Fibroblast of skin of back (primary cell): Measurements from ENCODE around the gene DDB1.
A peak's percentile ranks its signal among the peaks of the same experiment; 100 is the strongest.

Source experiments
- DNase-seq: peaks from one replicate; pipeline ENCODE4 v3.0.0-alpha.2; 2013

The DDB1 gene

GRCh38 chr11:61354208-61354607 is 21.3 kb upstream of the DDB1 start:
- no peak for DNase-seq

- no peak for DNase-seq
Observed at GRCh38 chr11:61353131-61354067, 20.5 kb upstream of the DDB1 start.

DNA sequence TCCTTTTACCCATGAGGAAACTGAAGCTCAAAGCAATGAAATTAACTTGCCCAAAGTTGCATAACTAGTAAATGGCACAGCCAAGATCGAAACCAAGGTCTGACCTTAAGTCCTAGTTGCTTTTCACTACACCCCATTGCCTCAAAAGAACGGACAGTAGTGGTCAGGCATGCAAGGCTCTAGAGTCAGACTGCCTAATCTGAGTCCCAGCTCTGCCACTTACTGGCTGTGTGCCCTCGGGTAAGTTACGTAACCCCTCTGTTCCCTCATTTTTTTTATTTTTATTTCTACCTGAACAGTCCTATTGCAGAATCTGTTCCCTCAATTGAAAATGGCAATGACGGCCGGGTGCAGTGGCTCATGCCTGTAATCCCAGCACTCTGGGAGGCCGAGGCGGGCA is 19.1 kb upstream of the DDB1 start:
- DNase-seq: no peak

DNA sequence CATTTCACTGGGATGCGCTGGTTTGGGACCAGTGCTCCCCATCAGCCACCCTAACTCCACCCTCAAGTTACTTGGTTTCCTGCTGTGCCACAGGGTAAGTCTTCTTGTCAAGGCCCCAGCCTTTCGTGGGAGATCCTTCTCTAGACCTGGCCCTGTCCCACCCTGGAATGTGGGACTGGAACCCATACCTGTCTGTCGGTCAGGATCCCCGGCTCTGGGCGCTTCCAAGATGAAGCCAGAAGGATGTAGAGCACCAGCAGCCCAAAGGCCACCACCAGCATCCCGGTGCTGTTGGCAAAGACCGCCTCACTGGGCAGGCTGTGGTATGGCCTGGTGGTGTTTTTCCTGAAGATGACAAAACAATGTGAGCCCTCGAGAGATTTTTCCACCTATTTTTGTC is 17.9 kb upstream of the DDB1 start:
- DNase-seq: no peak

- no peak for DNase-seq
Observed at GRCh38 chr11:61350336-61350735, 17.4 kb upstream of the DDB1 start.

DNA sequence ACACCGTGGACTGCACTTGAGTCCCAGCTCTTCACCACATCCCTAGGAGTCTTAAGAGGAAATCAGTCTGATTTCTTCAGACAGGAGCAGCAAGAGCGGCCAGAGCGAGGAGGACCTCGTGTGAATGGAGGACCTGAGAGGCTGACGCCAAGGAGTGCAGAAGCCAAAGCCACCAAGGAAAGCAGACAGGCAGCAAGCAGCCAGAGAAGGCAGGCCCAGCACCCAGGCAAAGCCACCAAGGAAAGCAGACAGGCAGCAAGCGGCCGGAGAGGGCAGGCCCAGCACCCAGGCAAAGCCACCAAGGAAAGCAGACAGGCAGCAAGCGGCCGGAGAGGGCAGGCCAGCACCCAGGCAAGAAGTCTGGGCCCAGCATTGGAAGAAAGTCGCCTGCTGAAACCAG is 17.0 kb upstream of the DDB1 start:
- no peak for DNase-seq

- no peak for DNase-seq
Observed at GRCh38 chr11:61349189-61349751, 16.4 kb upstream of the DDB1 start.

DNA sequence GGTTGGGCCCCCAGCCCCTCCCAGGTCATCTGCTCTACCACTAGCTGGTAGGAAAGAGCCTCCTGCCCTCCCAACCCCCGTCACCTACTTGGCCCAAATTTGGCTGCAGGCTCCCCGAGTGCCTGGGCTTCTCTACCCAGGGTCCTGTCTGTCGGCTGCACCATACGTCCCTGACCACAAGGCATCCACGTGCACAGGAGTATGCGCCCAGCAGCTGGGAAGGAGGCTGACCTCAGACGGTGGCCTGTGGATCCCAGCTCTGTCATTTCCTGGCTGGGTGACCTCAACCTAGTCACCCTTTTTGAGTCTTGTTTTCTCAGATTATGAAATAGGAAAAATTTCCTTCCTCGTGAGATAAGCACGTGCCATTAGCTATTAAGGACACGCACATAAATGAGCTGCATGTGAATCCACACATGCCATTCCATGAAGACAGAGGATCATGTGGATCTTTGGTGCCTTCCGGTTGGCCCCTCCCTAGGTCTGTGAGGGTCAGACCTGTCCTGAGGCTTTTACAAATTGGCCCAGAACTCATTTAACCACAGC is 15.1 kb upstream of the DDB1 start:
- no peak for DNase-seq

DNA sequence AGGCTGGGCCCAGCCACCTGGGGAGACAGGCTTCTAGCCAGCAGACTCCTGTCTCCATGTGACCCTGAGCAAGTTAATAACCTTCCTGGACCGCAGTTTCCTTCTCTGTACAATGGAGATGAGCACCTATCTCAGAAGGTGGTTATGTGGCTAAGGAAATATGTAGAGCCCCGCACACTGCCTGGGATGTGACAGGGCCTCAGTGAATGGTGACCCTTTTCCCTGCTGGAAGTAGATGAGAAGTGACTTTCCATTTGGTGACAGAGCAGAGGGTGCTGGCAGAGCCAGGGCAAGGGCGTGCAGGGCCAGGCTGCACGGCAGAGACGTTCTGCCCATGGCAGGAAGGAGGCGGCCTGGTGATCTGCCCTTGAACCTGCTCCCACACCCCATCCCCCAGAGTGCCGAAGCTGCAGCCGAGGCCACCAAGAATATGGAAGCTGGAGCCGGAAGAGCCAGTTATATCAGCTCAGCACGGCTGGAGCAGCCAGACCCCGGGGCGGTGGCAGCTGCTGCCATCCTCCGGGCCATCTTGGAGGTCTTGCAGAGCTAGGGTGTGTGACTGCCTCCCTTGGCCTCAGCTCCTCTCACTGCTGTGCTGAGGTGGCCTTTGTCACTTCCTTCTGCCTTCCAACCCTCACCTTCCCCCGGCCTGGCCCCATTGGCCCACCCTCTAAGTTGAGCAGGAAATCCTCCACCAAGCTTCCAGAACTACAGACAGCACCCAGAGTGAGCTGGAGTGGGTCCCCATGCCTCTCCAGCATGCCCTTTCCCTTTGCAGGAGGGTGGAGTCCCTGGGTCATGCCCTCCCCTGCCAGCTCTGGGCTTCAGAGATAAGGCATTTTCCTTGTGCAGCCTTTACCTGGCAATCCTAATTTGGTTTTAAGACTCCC is 13.3 kb upstream of the DDB1 start:
- DNase-seq: no peak

GRCh38 chr11:61345170-61345610 is 12.3 kb upstream of the DDB1 start:
- no peak for DNase-seq

GRCh38 chr11:61343792-61344745 is 11.2 kb upstream of the DDB1 start:
- DNase-seq: no peak

DNA sequence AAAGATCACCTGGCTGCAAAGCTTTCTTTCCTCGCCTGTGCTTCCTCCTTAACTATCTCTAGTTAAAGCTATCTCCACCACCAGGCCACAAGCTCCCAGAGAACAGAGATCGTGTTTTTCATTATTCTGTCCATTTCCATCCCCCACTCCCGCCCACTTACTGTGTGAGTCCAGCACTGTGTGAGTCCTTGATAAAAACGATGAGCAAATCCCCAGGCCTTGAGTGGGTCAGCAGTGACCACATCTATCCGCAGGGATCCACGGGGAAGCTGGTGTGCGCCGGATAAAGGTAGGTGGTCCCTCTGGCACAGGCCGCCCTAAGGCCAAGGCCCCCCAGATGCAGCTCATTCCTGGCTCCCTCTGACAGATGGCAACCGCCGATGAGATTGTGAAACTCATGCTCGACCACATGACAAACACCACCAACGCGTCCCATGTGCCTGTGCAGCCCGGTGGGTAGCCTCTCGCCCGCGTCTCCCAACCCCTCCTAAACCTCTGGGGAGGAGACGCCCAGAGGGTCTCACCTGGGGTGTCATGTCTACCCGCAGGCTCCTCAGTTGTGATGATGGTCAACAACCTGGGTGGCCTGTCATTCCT is 9.4 kb upstream of the DDB1 start:
- DNase-seq: no peak

DNA sequence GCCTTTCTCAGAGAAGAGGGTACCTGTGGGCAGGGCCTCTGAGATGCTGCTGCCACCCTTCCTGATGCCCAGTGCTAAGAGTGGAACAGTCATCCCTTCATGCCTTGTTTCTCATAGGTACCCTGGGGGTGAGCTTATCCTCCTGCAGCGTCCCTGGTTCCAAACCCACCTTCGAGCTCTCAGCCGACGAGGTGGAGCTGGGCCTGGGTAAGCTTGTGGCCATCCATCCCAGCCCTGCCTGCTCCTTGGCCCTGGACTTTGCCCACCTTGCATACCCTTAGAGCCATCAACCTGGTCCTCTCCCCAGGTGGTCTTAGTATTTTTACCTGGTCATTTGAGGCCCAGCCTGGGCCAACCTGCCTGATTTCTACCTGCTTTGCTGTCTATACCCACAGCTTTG is 8.8 kb upstream of the DDB1 start:
- DNase-seq: no peak

DNA sequence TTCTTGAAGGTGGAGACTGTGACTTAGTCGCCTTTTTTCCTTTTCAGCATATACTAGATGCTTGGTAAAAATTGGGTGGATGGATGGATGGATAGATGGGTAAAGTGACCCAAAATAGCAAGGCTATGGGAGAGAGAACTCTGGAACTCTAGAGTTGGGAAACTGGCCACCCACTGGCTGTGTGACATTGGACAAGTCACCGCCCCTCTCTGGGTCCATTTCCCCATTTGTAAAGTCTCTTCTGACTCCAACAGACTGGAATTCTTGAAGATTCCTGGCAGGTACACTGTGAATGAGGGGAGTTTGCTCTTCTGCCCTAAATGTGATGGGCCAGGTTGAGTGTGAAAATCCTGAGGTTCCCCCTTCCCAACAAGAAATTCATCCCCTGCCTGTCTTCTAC is 8.1 kb upstream of the DDB1 start:
- DNase-seq: no peak

DNA sequence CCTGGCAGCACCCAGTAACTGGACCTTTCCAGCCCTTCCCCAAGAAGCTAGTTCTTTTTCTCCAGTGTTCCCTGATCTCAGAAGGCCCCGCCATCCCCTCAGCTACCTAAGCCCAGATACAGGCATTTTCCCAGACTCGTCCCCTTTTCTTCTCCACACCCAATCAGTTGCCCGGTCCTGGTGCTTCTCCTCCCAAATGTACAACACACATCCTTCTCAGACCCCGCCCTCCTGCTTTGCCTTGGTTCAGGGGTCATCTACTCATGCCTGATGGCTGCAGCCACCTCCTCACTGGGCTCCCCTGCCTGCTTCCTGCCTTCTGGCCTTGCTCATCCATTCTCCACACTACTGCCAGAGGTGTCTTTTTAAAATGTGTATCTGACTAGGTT is 6.6 kb upstream of the DDB1 start:
- no peak for DNase-seq

DNA sequence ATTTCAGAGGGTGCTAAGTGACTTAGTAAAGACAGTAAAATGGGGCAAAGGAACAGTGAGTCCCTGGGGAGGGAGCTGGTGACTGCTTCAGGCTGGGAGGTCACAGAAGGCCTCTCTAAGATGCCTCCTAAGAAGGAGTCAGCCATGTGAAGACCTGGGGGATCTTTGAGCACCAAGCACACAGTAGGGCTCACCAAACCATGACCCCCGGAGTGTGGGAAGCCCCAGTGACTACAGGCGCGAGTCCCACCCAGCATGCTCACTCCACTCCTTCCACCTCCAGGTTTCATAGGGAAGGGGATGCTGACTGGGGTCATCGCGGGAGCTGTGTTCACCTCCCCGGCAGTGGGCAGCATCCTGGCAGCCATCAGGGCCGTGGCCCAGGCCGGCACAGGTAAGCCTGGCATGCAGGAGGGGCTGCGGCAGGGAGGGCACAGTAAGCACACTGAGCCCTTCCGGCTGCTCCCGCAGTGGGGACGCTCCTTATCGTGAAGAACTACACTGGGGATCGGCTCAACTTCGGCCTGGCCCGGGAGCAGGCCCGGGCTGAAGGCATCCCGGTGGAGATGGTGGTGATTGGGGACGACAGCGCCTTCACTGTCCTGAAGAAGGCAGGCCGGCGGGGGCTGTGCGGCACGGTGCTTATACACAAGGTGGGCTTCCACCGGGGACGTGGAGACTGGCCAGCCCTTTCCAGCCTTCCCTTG is 6.0 kb upstream of the DDB1 start:
- DNase-seq: no peak

GRCh38 chr11:61337706-61338470 is 5.0 kb upstream of the DDB1 start:
- no peak for DNase-seq

DNA sequence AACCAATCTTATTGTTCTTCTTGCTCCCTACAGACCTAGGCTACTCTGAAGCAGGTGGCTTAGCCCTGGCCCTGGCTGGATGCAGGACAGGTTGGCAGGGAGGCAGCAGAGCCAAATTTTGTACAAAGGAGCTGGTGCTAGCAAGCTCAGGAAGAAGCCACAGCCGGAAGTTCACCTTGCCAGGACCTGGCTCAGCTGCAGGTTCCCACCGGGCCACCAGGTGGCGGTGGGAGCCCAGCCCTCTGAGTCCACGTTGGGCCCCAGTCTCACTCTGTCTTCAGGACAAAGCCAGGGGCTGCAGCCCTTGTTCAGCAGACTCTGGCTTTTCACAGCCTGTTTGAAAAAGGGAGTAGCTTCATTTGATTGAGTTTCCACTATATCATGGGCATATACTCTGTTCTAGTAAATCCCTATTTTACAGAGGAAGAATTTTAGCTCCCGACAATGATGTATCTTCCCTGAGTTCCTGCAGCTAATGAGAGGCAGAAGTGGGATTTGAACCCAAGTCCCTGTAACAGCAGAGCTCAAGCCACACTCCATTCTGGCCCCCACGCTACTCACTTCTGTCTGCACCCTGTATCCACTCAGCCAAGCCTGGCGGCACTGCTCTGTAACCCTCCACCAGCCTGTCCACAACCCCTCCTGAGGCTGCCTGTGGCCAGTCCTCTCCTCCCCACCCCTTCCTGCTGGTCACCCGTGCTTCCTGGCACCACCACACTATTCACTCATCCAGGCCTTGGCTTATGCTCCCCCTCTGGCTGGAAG is 3.4 kb upstream of the DDB1 start:
- peak; percentile 65 for DNase-seq

DNA sequence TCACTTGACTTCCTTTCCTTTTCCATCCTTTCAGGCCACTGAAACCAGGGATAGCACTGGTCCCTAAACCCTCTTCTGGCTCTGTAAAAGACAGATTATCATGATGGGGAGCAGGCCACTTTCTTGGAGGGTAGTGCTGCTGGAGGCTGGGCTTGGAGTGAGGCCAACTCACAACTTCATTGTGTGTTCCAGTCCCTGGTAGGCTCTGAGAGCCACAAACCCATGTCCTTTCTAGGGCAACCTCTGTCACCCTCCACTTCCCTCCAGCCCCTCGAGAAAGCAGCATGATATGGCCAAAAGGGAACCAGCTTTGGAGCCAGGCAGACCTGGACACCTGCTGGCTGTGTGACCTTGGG is 2.4 kb upstream of the DDB1 start:
- no peak for DNase-seq
